Umbilical cord (tissue), 2 donors: ENCODE measurements around the gene ADAMTS18. TPM values are rescaled to one million over a fixed set of nuclear protein-coding genes. Genes with fewer than 3 reads are reported as not detected.

Experiments used
- DNase-seq: peaks from one replicate; pipeline ENCODE4 v3.0.0-alpha.2; 2015; ENCODE audit warnings: low spot score
- total RNA-seq: library from RNA; depleted of rRNA; stranded (reverse); fragments of >200 nt; gene quantifications from one replicate; pipeline ENCODE4 v1.2.3, GENCODE V29; 2014; ENCODE audit warnings: low replicate concordance; ENCODE audit not compliant: insufficient read depth

ADAMTS18 gene
- total RNA-seq, 1 donor from 2014 or later = 6.3 TPM

- no peak for DNase-seq
Observed at GRCh38 chr16:77327717-77328116, 107.1 kb downstream of the ADAMTS18 start.

GRCh38 chr16:77324729-77325128 is 110.1 kb downstream of the ADAMTS18 start:
- DNase-seq = no peak

- DNase-seq = no peak
Observed at GRCh38 chr16:77323695-77324094, 111.1 kb downstream of the ADAMTS18 start.

GRCh38 chr16:77322757-77323156 is 112.1 kb downstream of the ADAMTS18 start:
- DNase-seq = no peak

- DNase-seq = no peak
Observed at GRCh38 chr16:77317059-77317458, 117.8 kb downstream of the ADAMTS18 start.

- no peak for DNase-seq
Observed at GRCh38 chr16:77310877-77311276, 124.0 kb downstream of the ADAMTS18 start.

GRCh38 chr16:77308163-77308561 is 126.7 kb downstream of the ADAMTS18 start:
- DNase-seq = no peak

- DNase-seq = no peak
Observed at GRCh38 chr16:77307426-77308162, 127.2 kb downstream of the ADAMTS18 start.

GRCh38 chr16:77306075-77306474 is 128.8 kb downstream of the ADAMTS18 start:
- DNase-seq = no peak

GRCh38 chr16:77304877-77305276 is 130.0 kb downstream of the ADAMTS18 start:
- no peak for DNase-seq

- DNase-seq = no peak
Observed at GRCh38 chr16:77304134-77304533, 130.7 kb downstream of the ADAMTS18 start.

GRCh38 chr16:77302674-77303073 is 132.2 kb downstream of the ADAMTS18 start:
- no peak for DNase-seq

- no peak for DNase-seq
Observed at GRCh38 chr16:77302249-77302648, 132.6 kb downstream of the ADAMTS18 start.

GRCh38 chr16:77300256-77300655 is 134.6 kb downstream of the ADAMTS18 start:
- no peak for DNase-seq

GRCh38 chr16:77299395-77299794 is 135.4 kb downstream of the ADAMTS18 start:
- DNase-seq = no peak

GRCh38 chr16:77298418-77299360 is 136.1 kb downstream of the ADAMTS18 start:
- peak; percentile 95 for DNase-seq

- DNase-seq = no peak
Observed at GRCh38 chr16:77297996-77298395, 136.8 kb downstream of the ADAMTS18 start.

- DNase-seq = no peak
Observed at GRCh38 chr16:77295896-77296295, 138.9 kb downstream of the ADAMTS18 start.

GRCh38 chr16:77290451-77291115 is 144.3 kb downstream of the ADAMTS18 start:
- peak; percentile 46 for DNase-seq

GRCh38 chr16:77289331-77289809 is 145.5 kb downstream of the ADAMTS18 start:
- peak; percentile 88 for DNase-seq

- DNase-seq = peak; percentile 69
Observed at GRCh38 chr16:77288222-77288621, 146.6 kb downstream of the ADAMTS18 start.

GRCh38 chr16:77285676-77286075 is 149.2 kb downstream of the ADAMTS18 start:
- DNase-seq = no peak
